ENCODE results near the gene URM1. TPM values are rescaled to one million over a fixed set of nuclear protein-coding genes. Genes with fewer than 3 reads are reported as not detected.

Gene URM1
- total RNA-seq, 1 experiment from 2014 or later = 45.4 TPM

DNA sequence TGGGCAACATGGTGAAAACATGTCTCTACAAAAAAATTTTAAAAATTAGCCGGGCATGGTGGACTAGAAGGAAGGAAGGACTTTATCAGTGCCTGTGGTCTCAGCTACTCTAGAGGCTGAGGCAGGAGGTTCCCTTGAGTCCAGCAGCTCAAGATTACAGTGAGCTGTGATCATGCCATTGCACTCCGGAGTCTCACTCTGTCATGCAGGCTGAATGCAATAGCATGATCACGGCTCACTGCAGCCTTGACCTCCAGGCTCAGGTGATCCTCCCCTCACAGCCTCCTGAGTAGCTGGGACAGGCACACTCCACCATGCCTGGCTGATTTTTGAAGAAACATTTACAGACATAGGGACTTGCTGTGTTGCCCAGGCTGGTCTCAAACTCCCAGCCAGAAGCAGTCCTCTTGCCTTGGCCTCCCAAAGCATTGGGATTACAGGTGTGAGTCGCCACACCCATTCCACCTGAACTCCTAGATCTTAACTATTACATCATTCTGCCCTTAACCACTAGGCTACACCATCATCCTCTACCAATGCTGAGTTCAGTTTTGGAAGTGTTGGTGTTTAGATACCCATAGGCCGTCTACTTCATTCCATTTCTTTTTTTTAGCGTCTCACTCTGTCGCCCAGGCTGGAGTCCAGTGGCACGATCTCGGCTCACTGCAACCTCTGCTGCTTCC lies 2.0 kb upstream of the URM1 start:
- BruUV-seq (replicated peaks) = no TSS peak
- no peak for ATAC-seq
- Histone ChIP-seq H3K27me3 (ENCODE audit: control insufficient read depth, insufficient read depth, low read length) (no peaks in the 10 kb centered on the region), H3K4me3 (ENCODE audit: low read depth in 2 of 2, low read length in 2 of 2) (no peak overlapping the region), H3K27ac (ENCODE audit: low read length) (no peak overlapping the region), H3K9me3 (ENCODE audit: control insufficient read depth, insufficient read depth, low read depth, low read length) (no peaks in the 10 kb centered on the region), H3K36me3 (ENCODE audit: control insufficient read depth, insufficient read depth, low read length) (peaks cover 5% of the 10 kb centered on the region; the same call in 1 of the 2 replicates), H3K4me1 (ENCODE audit: control insufficient read depth, insufficient read depth, low read length) (peaks cover 4% of the 10 kb centered on the region)
- ChIA-PET POLR2A (no interaction called here), CTCF (no interaction called here)
- in situ Hi-C loops (cut with HindIII; ENCODE audit: low pct_unique_long_range_greater_than_20kb, low sequenced_read_pairs) (no loop called here), intact Hi-C loops (cut with micrococcal nuclease; ENCODE audit: unreplicated experiment) (no loop called here)
- no peak for DNase-seq (ENCODE audit: low read depth, low spot score)
- TF ChIP-seq, protein P1, sequence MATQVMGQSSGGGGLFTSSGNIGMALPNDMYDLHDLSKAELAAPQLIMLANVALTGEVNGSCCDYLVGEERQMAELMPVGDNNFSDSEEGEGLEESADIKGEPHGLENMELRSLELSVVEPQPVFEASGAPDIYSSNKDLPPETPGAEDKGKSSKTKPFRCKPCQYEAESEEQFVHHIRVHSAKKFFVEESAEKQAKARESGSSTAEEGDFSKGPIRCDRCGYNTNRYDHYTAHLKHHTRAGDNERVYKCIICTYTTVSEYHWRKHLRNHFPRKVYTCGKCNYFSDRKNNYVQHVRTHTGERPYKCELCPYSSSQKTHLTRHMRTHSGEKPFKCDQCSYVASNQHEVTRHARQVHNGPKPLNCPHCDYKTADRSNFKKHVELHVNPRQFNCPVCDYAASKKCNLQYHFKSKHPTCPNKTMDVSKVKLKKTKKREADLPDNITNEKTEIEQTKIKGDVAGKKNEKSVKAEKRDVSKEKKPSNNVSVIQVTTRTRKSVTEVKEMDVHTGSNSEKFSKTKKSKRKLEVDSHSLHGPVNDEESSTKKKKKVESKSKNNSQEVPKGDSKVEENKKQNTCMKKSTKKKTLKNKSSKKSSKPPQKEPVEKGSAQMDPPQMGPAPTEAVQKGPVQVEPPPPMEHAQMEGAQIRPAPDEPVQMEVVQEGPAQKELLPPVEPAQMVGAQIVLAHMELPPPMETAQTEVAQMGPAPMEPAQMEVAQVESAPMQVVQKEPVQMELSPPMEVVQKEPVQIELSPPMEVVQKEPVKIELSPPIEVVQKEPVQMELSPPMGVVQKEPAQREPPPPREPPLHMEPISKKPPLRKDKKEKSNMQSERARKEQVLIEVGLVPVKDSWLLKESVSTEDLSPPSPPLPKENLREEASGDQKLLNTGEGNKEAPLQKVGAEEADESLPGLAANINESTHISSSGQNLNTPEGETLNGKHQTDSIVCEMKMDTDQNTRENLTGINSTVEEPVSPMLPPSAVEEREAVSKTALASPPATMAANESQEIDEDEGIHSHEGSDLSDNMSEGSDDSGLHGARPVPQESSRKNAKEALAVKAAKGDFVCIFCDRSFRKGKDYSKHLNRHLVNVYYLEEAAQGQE (IDR thresholded peaks at IDR 0.05; ENCODE audit: insufficient read depth in 1 of 2, low read depth in 2 of 2, low read length in 1 of 2) = no peak

DNA sequence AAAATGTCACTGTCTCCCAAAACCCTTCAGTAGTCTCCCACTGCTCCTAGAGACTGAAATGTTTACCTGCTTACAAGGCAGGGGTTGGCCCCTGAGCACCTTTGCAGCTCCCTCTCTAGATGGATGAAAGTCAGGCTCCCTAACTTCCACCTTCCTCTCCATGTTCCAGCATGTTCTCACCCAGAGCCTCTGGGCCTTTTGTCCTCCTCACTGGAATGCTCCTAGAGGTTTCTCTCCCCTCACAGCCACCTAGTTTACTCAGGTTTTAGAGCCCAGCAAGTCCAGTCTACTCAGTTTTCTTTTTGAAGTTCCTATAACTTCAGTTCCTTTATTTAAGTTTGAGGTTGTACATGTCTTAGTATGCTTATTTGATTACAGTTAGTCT lies 815 bp upstream of the URM1 start:
- ATAC-seq (no peak), DNase-seq (ENCODE audit: low read depth, low spot score) (no peak)
- Histone ChIP-seq H3K36me3 (ENCODE audit: control insufficient read depth, insufficient read depth, low read length) (peaks cover 5% of the 10 kb centered on the region; the same call in 1 of the 2 replicates), H3K4me1 (ENCODE audit: control insufficient read depth, insufficient read depth, low read length) (peaks cover 4% of the 10 kb centered on the region), H3K27ac (ENCODE audit: low read length) (peak overlapping the region; percentile 89), H3K27me3 (ENCODE audit: control insufficient read depth, insufficient read depth, low read length) (no peaks in the 10 kb centered on the region), H3K9me3 (ENCODE audit: control insufficient read depth, insufficient read depth, low read depth, low read length) (no peaks in the 10 kb centered on the region), H3K4me3 (ENCODE audit: low read depth in 2 of 2, low read length in 2 of 2) (peak overlapping the region; percentile 96 to 97)
- no peak for TF ChIP-seq SIN3A (IDR thresholded peaks at IDR 0.05; ENCODE audit: borderline replicate concordance, insufficient read depth, low read depth, low read length)
- no peak for TF ChIP-seq TCF7L2 (IDR thresholded peaks at IDR 0.05; ENCODE audit: low read depth, low read length)
- TF ChIP-seq POLR2AphosphoS5 (IDR thresholded peaks at IDR 0.05; ENCODE audit: low read depth, low read length) = no peak
- TF ChIP-seq, protein P1 (IDR thresholded peaks at IDR 0.05; ENCODE audit: insufficient read depth in 1 of 2, low read depth in 2 of 2, low read length in 1 of 2) = no peak
- CTCF ChIA-PET = no interaction called here
- POLR2A ChIA-PET = interaction anchor here (0.5 kb wide), 1 partner anchor 749 kb away, joined by 3 read pairs; no protein-coding TSS in a partner anchor
- intact Hi-C loops (cut with micrococcal nuclease; ENCODE audit: unreplicated experiment) = no loop called here
- no TSS peak for BruUV-seq (replicated peaks)
- in situ Hi-C loops (cut with HindIII; ENCODE audit: low pct_unique_long_range_greater_than_20kb, low sequenced_read_pairs) = no loop called here

Data from Panc1 (cell line).